Mesothelial cell of epicardium (in vitro differentiated cells): ENCODE results near the gene C1D. TPM values are rescaled to one million over a fixed set of nuclear protein-coding genes. Genes with fewer than 3 reads are reported as not detected.

Experiments used
- DNase-seq, 2 experiments: peaks; one replicate each; pipeline ENCODE4 v3.0.0; 2021; ENCODE audit warnings: low spot score in 2 of 2; ENCODE audit not compliant: unreplicated experiment in 2 of 2
- H3K27ac Mint-ChIP-seq: 2 replicates; pipeline ENCODE4 v1.8.0; 2021; ENCODE audit warnings: mixed read lengths
- H3K27me3 Mint-ChIP-seq: 2 replicates; pipeline ENCODE4 v1.8.0; 2021; ENCODE audit warnings: low read depth, mixed read lengths
- H3K36me3 Mint-ChIP-seq: 2 replicates; pipeline ENCODE4 v1.8.0; 2021; ENCODE audit warnings: mixed read lengths
- H3K4me1 Mint-ChIP-seq: 2 replicates; pipeline ENCODE4 v1.8.0; 2021; ENCODE audit warnings: mixed read lengths
- H3K4me3 Mint-ChIP-seq: 2 replicates; pipeline ENCODE4 v1.8.0; 2021; ENCODE audit warnings: mild to moderate bottlenecking, moderate library complexity, mixed read lengths
- H3K9me3 Mint-ChIP-seq: 2 replicates; pipeline ENCODE4 v1.8.0; 2021; ENCODE audit warnings: mixed read lengths
- total RNA-seq: library from RNA; stranded (reverse); gene quantifications from 3 replicates; pipeline ENCODE4 v1.2.1, GENCODE V29; 2021
- TF ChIP-seq, protein P1 (sequence below): fragments of 200-600 bp; sonication (generic); IDR thresholded peaks from one replicate; pipeline ENCODE4 v1.5.0; 2021; ENCODE audit warnings: antibody characterized with exemption; ENCODE audit not compliant: unreplicated experiment

C1D gene
- total RNA-seq, 1 donor from 2014 or later: 23.6 TPM

DNA sequence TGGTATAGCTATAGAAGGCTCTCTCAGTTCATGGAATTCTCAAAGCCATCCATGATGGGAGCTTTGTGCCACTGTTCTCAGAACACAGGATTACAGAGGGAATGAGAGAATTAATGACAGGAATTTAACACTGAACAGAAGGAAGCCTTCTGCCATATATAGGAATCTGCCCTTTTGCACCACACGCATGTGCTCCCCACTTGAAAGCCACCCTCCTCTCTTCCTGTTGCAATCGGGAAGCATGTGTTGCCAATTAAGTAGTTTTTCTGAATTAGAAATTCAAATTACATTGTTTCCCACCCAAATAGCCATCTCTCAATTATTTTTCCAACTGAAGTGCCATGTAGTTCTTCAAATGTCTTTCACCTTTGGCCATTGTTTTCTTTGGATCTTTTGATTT lies 71.3 kb downstream of the C1D start:
- peaks cover 15% of the 10 kb centered on the region for H3K9me3 Mint-ChIP-seq
- H3K4me1 Mint-ChIP-seq: no peaks in the 10 kb centered on the region
- no peak overlapping the region for H3K4me3 Mint-ChIP-seq
- H3K36me3 Mint-ChIP-seq: no peaks in the 10 kb centered on the region
- no peak for DNase-seq
- TF ChIP-seq, protein P1, sequence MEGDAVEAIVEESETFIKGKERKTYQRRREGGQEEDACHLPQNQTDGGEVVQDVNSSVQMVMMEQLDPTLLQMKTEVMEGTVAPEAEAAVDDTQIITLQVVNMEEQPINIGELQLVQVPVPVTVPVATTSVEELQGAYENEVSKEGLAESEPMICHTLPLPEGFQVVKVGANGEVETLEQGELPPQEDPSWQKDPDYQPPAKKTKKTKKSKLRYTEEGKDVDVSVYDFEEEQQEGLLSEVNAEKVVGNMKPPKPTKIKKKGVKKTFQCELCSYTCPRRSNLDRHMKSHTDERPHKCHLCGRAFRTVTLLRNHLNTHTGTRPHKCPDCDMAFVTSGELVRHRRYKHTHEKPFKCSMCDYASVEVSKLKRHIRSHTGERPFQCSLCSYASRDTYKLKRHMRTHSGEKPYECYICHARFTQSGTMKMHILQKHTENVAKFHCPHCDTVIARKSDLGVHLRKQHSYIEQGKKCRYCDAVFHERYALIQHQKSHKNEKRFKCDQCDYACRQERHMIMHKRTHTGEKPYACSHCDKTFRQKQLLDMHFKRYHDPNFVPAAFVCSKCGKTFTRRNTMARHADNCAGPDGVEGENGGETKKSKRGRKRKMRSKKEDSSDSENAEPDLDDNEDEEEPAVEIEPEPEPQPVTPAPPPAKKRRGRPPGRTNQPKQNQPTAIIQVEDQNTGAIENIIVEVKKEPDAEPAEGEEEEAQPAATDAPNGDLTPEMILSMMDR: no peak
- no peak overlapping the region for H3K27ac Mint-ChIP-seq
- H3K27me3 Mint-ChIP-seq: peaks cover 7% of the 10 kb centered on the region

Other genes with a start within 250 kb of the C1D start
- 14.0 to 15.2 TPM (median 14.2 TPM) in 3 replicates for gene PNO1, start 94.9 kb upstream of the C1D start, total RNA-seq
- 58.2 to 64.6 TPM (median 62.8 TPM) in 3 replicates for gene PPP3R1, start 189.5 kb upstream of the C1D start, total RNA-seq